Measurements from ENCODE around the gene DBNDD1.

DNA sequence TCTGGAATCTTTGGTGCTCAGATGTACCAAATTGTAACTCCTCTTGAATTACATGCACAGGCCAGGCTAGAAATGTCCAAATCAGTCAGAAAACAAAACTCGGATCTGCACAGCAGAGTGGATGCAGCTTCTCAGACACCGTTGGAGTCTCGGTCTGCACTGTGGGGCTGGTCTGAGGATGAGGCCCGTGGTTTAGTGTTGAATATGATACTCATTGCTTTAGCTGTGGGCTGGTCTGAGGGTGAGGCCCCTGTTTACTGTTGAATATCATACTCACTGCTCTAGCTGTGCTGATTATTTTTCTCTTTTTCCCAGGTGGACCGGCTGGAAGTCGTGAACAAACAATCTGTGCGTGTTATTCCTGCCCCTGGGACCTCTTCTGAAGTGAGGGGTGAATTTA lies 35.0 kb downstream of the DBNDD1 start:
- no peak for TF ChIP-seq RAD21 (IDR thresholded peaks at IDR 0.05; ENCODE audit: low read depth)
- no peak for TF ChIP-seq EZH2 (IDR thresholded peaks at IDR 0.05)
- no peak for TF ChIP-seq ZNF274 (IDR thresholded peaks at IDR 0.05; ENCODE audit: low read depth, low read length)
